ENCODE measurements around the gene HNRNPC.
"Not testable (repeated sequence)": the region's sequence is repeated elsewhere in the genome, so short reads cannot be mapped to it uniquely, and the experiment has no call there.

Gene HNRNPC

GRCh38 chr14:21227981-21228380, 41.3 kb downstream of the HNRNPC start:
- Histone ChIP-seq H3K4me2 (ENCODE audit: low read depth, low read length, poor library complexity, severe bottlenecking) (no peak overlapping the region), H3K9ac (ENCODE audit: low read depth, low read length, poor library complexity, severe bottlenecking) (no peak overlapping the region), H3K79me2 (ENCODE audit: insufficient read depth, low read length) (peaks cover 100% of the 10 kb centered on the region), H4K20me1 (ENCODE audit: insufficient read depth, low read length, poor library complexity, severe bottlenecking) (peaks cover 100% of the 10 kb centered on the region), H3K9me3 (ENCODE audit: insufficient read depth, low read depth, low read length) (no peaks in the 10 kb centered on the region), H3K4me3 (ENCODE audit: low read length, poor library complexity, severe bottlenecking) (no peak overlapping the region), H3K36me3 (ENCODE audit: insufficient read depth, low read length) (peaks cover 99% of the 10 kb centered on the region), H3K4me1 (ENCODE audit: insufficient read depth, low read length, poor library complexity, severe bottlenecking) (peaks cover 21% of the 10 kb centered on the region), H2AFZ (ENCODE audit: low read length) (no peak overlapping the region), H3K9me2 (replicated peaks; ENCODE audit: low read depth, low read length) (no peaks in the 10 kb centered on the region), H3F3A (ENCODE audit: low read depth) (peaks cover 23% of the 10 kb centered on the region), H3K27me3 (ENCODE audit: insufficient read depth, low read length, poor library complexity, severe bottlenecking) (no peaks in the 10 kb centered on the region)
- no peak for TF ChIP-seq EZH2phosphoT487 (IDR thresholded peaks at IDR 0.05; ENCODE audit: borderline replicate concordance)
- TF ChIP-seq CTCF (conservative IDR thresholded peaks at IDR 0.05; ENCODE audit: low read length): no peak

- H3K9ac ChIP-seq (ENCODE audit: low read depth, low read length, poor library complexity, severe bottlenecking): no peak overlapping the region
- peaks cover 100% of the 10 kb centered on the region for H3K79me2 ChIP-seq (ENCODE audit: insufficient read depth, low read length)
- no peak overlapping the region for H2AFZ ChIP-seq (ENCODE audit: low read length)
- H3K27me3 ChIP-seq (ENCODE audit: insufficient read depth, low read length, poor library complexity, severe bottlenecking): no peaks in the 10 kb centered on the region
- H4K20me1 ChIP-seq (ENCODE audit: insufficient read depth, low read length, poor library complexity, severe bottlenecking): peaks cover 98% of the 10 kb centered on the region
- peaks cover 97% of the 10 kb centered on the region for H3K36me3 ChIP-seq (ENCODE audit: insufficient read depth, low read length)
- no peak overlapping the region for H3K4me2 ChIP-seq (ENCODE audit: low read depth, low read length, poor library complexity, severe bottlenecking)
- no peaks in the 10 kb centered on the region for H3K9me2 ChIP-seq (replicated peaks; ENCODE audit: low read depth, low read length)
- TF ChIP-seq CTCF (conservative IDR thresholded peaks at IDR 0.05; ENCODE audit: low read length): no peak
- no peak for TF ChIP-seq EZH2phosphoT487 (IDR thresholded peaks at IDR 0.05; ENCODE audit: borderline replicate concordance)
- no peak overlapping the region for H3K4me3 ChIP-seq (ENCODE audit: low read length, poor library complexity, severe bottlenecking)
- H3F3A ChIP-seq (ENCODE audit: low read depth): peaks cover 21% of the 10 kb centered on the region
- H3K9me3 ChIP-seq (ENCODE audit: insufficient read depth, low read depth, low read length): no peaks in the 10 kb centered on the region
- H3K4me1 ChIP-seq (ENCODE audit: insufficient read depth, low read length, poor library complexity, severe bottlenecking): peaks cover 21% of the 10 kb centered on the region
Measured at GRCh38 chr14:21227150-21227549, 42.1 kb downstream of the HNRNPC start.

DNA sequence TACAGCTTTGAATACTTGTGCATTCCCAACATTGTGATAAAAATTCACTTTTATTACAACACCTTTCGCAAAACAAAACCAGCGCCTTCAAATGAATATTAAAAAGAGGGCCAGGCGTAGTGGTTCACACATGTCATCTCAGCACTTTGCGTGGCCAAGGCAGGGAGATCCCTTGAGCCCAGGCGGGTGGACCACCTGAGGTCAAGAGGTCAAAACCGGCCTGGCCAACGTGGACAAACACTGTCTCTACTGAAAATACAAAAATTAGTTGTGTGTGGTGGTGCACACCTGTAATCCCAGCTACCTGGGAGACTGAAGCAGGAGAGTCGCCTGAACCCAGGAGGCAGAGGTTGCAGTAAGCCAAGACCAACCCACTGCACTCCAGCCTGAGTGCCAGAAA, 42.8 kb downstream of the HNRNPC start:
- no peaks in the 10 kb centered on the region for H3K9me2 ChIP-seq (replicated peaks; ENCODE audit: low read depth, low read length)
- H3K36me3 ChIP-seq (ENCODE audit: insufficient read depth, low read length): peaks cover 97% of the 10 kb centered on the region
- peaks cover 21% of the 10 kb centered on the region for H3K4me1 ChIP-seq (ENCODE audit: insufficient read depth, low read length, poor library complexity, severe bottlenecking)
- no peak overlapping the region for H3K9ac ChIP-seq (ENCODE audit: low read depth, low read length, poor library complexity, severe bottlenecking)
- H3K9me3 ChIP-seq (ENCODE audit: insufficient read depth, low read depth, low read length): no peaks in the 10 kb centered on the region
- peaks cover 14% of the 10 kb centered on the region for H3F3A ChIP-seq (ENCODE audit: low read depth)
- TF ChIP-seq CTCF (conservative IDR thresholded peaks at IDR 0.05; ENCODE audit: low read length) (no peak), EZH2phosphoT487 (IDR thresholded peaks at IDR 0.05; ENCODE audit: borderline replicate concordance) (no peak)
- no peak overlapping the region for H2AFZ ChIP-seq (ENCODE audit: low read length)
- no peaks in the 10 kb centered on the region for H3K27me3 ChIP-seq (ENCODE audit: insufficient read depth, low read length, poor library complexity, severe bottlenecking)
- peaks cover 98% of the 10 kb centered on the region for H4K20me1 ChIP-seq (ENCODE audit: insufficient read depth, low read length, poor library complexity, severe bottlenecking)
- no peak overlapping the region for H3K4me3 ChIP-seq (ENCODE audit: low read length, poor library complexity, severe bottlenecking)
- peaks cover 100% of the 10 kb centered on the region for H3K79me2 ChIP-seq (ENCODE audit: insufficient read depth, low read length)
- no peak overlapping the region for H3K4me2 ChIP-seq (ENCODE audit: low read depth, low read length, poor library complexity, severe bottlenecking)

GRCh38 chr14:21225164-21225563, 44.1 kb downstream of the HNRNPC start:
- H3K79me2 ChIP-seq (ENCODE audit: insufficient read depth, low read length): peaks cover 100% of the 10 kb centered on the region

More at GRCh38 chr14:21225164-21225563, 44.1 kb downstream of the HNRNPC start:
- H3K4me1 ChIP-seq (ENCODE audit: insufficient read depth, low read length, poor library complexity, severe bottlenecking); H3K4me3 ChIP-seq (ENCODE audit: low read length, poor library complexity, severe bottlenecking); H2AFZ ChIP-seq (ENCODE audit: low read length); H3K4me2 ChIP-seq (ENCODE audit: low read depth, low read length, poor library complexity, severe bottlenecking); H3K27me3 ChIP-seq (ENCODE audit: insufficient read depth, low read length, poor library complexity, severe bottlenecking); H3K9ac ChIP-seq (ENCODE audit: low read depth, low read length, poor library complexity, severe bottlenecking); H3K9me3 ChIP-seq (ENCODE audit: insufficient read depth, low read depth, low read length); H3F3A ChIP-seq (ENCODE audit: low read depth); H3K9me2 ChIP-seq (replicated peaks; ENCODE audit: low read depth, low read length): not testable (repeated sequence)
- Histone ChIP-seq H4K20me1 (ENCODE audit: insufficient read depth, low read length, poor library complexity, severe bottlenecking) (peaks cover 98% of the 10 kb centered on the region), H3K36me3 (ENCODE audit: insufficient read depth, low read length) (peaks cover 97% of the 10 kb centered on the region)

All from Loucy (cell line).